RPMI8226 (cell line): ENCODE data around the gene RAD51B.
"Not testable (repeated sequence)": the region's sequence is repeated elsewhere in the genome, so short reads cannot be mapped to it uniquely, and the experiment has no call there.

Experiments
- DNase-seq: peaks from one replicate; pipeline ENCODE4 v3.0.0-alpha.2; 2015

RAD51B gene

DNA sequence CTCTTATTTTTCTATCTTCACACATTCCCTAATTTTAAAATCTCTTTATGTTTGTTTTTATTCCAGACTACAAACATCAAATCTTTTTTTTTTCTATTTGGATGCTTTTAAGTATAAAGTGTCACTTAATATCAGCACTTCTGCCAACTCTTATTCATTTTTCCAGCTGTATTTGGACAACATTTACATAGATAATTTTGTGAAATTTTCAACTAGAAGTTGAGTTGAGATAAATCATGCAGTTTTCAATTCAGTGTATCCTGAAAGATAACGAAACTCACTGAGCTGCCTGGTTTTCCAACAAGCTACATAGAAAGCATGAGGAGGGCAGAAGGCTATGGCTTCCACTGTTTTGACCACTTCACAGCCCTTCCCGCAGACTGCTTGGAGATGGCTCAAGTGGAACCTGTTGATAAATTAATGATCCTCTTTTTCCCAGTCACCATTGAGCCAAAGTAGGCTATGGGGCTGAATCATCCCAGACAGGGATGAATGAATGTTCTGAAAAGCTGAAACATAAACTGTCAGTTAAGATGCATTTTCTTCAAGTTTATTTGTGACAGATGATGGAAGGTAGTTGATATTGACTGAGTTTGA, 213.9 kb downstream of the RAD51B start:
- DNase-seq: no peak

DNA sequence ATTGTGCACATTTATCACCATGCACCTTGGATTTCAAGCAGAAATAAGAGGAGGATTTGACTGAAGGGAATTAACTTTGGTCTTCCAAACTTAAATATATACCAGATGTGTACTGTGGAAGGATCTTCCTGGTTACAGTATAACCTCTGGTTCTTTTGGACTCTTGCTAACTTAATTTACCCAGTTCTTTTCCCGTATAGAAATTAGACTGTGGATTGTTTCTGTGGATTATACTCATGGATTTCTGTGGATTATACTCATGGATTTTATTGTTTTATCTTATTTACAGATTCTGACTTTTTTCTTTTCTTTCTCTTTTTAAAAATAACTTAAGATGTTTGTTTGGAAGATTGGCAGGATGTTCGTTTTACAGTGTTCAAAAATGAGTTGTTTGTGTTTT, 215.3 kb downstream of the RAD51B start:
- no peak for DNase-seq

DNA sequence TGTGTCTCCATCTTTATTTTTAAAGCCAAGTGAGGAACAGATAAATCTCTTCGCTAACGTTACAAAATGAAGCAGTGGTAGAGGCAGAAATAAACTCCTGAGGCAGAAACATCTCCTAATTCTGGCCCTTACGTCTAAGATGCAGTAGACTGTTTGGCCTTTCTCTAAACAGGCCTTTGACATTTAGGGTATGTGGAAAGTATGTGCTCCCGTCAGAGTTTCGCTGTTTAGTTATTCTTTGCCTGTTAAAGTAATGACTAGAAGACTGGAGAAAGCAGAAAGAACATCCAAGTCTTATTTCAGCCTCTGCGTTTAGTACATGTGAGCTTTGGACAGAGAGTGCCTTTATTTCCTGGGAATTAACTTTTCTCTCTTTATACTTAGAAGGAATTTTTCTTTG, 216.6 kb downstream of the RAD51B start:
- no peak for DNase-seq

DNA sequence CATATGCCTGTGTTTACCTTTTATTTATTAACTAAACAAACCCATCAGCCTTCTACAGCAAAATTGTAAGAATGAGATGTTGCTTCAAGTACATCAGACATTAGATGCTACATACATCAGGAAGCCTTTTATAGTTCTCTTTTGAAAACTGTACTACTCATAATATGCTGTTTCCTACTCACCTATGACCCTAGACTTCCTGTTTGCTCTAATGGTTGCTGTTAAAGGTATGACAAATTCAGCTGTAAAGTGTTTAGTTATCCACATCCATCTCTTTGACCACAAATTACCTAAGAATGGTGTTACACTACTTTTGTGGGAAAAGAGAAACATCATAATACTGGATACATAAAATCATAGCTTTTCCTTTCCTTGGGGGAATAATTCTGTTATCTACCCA, 220.0 kb downstream of the RAD51B start:
- DNase-seq: no peak

DNA sequence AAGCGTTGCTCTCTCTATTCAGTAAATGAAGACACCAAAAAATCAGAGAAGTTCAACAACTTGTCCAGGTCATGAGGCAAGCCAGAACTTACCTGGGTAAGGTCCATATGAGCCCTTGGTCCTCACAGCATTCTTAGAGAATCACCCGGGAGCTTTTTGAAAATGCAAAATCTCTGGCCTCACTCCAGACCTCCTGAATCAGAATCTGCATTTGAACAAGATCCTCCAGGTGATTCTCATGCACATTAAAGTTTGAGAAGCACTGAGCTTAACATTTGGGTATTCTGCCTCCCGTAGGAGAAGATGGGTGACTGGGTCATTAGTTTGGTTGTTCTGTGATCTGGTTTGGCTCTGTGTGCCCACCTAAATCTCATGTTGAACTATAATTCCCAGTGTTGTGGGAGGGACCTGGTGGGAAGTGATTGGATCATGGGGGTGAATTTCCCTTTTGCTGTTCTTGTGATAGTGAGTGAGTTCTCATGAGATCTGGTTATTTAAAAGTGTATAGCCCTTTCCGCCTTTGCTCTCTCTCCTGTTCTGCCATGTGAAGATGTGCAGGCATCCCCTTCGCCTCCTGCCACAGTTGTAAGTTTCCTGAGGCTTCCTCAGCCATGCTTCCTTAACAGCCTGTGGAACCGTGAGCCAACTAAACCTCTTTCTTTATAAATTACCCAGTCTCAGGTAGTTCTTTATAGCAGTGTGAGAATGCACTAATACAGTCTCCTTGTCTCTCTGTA, 221.2 kb downstream of the RAD51B start:
- DNase-seq: no peak

DNA sequence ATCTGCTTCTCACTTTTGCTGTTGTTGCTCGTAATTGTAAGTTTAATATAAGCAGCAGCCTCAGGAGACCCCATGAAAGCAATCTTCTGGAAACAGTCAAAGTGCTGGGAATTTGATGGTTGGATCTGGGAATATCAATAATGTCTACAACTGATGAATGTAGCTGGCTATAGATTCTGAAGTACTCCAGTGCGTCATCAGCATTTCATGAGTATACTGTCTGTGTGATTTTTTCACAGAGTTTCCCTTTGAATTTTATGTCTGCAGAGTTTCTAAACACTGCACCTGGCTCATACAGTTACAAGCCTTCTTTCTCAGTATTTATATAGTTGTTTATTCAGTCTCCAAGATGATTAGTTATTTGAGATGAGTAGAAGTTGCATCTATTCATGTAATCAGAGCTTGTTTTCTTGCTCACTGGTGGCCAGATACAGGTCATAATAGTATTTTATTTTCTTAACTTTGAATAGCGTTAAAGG, 222.3 kb downstream of the RAD51B start:
- no peak for DNase-seq

DNA sequence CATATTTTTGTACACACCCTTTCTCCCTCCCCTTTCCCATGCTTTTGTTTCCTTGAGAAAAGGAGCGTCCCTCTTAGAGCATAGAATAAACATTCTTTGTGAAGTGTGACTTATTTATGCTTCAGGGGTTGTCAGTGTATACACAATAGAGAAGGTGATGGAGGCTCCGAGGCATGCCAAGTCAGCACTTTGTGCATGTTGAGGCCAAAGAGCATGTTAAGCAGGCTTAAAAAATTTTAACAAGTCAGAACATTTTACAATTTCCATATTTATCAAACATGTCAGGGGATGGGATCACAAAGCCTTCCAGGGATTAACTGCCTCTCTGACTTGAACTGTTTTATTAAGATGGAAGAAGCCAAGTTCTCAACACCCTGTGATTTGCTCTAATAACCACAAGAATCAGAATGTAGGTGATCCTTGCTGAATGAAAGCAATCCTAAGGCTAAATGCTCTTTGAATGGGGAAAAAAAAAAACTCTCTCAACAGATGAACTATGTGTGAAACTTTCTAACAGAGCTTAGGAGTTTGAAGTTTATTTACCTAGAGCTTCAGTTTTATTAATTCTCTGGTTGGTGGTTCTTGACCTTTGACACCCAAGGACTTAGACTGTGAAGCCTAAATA, 223.1 kb downstream of the RAD51B start:
- no peak for DNase-seq

DNA sequence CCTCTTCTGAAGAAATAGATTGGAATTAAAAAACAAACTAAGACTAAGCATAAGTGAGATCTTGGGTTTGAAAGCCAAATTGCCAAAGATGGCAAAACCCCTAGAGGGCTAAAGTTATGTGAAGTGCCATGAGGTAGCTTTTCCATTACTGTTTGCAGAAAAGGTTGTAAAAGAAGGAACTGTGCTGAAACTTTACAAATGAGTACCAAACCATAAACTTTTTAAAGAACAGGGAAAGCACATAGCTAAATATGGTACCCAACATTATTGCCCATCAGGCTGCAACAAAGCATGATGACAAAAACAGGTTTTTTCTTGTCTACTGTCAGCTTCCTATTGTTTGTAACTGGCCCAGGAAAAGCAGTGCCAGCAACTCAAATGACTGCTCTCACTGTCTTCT, 224.2 kb downstream of the RAD51B start:
- DNase-seq: no peak

DNA sequence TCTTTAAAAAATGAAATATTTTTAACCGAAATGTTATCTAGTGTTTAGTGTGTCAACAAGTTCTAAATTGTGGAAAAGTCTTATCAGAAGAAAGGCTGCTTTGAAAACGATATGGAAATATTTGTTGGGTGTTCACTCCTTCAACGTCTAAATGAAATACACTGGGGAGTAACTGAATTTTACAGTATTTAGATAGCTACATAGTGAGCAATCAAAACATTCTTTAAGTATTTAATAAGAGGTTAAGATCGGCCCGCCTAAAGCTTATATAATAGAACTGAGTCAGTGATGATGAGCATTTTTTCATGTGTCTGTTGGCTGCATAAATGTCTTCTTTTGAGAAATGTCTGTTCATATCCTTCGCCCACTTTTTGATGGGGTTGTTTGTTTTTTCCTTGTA, 228.3 kb downstream of the RAD51B start:
- DNase-seq: no peak

DNA sequence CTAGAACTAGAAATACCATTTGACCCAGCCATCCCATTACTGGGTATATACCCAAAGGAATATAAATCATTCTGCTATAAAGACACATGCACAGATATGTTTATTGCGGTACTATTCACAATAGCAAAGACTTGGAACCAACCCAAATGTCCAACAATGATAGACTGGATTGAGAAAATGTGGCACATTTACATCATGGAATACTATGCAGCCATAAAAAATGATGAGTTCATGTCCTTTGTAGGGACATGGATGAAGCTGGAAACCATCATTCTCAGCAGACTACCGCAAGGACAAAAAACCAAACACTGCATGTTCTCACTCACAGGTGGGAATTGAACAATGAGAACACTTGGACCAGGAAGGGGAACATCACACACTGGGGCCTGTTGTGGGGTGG, 229.2 kb downstream of the RAD51B start:
- not testable (repeated sequence) for DNase-seq

DNA sequence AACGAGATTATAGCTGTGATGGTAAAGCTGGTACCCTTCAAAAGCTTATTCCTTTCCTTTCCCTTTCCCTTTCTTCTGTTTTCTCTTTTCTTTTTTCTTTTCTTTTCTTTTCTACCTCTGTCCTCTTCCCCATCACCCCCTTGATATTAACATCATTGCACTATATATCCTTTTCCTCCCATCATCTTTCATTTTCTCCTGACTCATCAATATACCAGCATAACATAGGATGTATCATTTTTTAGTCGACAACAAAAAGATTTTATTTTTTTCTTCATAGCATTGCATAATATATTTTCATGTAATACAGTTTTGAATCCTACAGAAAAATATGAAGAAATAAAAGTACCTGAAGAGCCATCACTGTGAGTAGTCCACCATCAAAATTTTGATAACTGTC, 230.6 kb downstream of the RAD51B start:
- DNase-seq: no peak

DNA sequence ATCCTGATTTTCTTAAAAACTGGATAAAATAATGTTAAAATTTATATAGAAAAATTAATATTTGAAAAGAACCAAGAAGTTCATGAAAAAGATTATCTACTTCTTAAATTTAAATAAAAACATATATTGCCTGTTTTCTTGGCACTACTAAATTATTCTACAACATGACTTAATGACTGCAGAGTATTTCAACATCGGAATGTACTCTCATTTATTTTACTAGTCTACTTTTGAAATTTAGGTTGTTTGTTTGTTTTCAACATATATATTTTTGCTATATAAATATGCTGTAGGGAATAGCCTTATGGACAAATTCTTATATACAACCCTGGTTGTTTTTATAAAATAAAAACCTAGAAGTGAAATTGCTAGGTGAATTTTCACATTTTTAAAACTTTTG, 231.6 kb downstream of the RAD51B start:
- no peak for DNase-seq

DNA sequence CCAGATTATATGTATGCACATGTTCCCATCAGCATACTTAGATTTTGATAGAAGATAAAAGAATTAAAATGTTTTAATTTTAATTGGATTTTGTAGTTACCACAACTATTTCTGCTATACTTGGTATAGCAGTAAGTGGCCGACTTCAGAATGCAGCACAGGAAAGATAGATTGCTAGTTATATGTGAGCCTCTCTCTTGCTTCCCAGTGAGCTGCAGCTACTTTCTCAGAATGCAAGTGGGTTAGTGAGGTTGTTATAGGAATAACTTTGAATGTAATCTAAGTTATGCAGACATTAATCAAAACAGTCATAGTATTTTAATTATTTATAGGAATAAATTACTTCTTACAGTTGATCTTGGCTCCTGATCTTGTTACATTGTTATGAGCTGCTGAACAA, 240.6 kb downstream of the RAD51B start:
- DNase-seq: no peak

DNA sequence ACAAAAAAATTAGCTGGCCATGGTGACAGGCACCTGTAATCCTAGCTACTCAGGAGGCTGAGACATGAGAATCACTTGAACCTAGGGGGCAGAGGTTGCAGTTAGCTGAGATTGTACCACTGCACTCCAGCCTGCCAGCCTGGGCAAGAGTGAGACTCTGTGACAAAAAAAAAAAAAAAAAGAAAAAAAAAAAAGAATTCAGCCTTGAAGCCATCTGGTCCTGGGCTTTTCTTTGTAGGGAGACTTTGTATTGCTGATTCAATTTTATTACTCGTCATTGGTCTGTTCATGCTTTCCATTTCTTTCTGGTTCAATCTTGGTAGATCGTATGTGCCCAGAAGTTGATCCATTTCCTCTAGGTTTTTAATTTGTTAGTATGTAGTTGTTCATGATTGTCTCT, 243.1 kb downstream of the RAD51B start:
- DNase-seq: no peak

DNA sequence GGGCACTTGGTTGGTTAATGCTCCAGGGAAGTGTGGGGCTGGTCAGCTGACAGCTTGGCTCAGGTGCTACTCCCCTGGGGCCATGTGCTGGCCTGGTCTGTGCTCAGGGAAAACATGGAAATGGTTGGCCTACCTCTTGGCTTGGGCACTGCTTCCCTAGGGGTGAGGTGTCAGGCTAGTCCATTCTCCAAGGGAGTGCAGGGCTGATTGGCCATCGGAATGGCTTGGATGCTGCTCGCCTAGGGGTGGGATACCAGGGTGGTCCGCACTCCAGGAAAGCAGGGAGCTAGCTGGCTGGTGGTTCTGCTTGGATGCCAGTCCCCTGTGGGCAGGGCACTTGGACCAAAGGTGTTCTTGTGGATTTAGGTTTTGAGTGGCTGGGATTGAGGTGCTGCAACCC, 245.7 kb downstream of the RAD51B start:
- DNase-seq: no peak

DNA sequence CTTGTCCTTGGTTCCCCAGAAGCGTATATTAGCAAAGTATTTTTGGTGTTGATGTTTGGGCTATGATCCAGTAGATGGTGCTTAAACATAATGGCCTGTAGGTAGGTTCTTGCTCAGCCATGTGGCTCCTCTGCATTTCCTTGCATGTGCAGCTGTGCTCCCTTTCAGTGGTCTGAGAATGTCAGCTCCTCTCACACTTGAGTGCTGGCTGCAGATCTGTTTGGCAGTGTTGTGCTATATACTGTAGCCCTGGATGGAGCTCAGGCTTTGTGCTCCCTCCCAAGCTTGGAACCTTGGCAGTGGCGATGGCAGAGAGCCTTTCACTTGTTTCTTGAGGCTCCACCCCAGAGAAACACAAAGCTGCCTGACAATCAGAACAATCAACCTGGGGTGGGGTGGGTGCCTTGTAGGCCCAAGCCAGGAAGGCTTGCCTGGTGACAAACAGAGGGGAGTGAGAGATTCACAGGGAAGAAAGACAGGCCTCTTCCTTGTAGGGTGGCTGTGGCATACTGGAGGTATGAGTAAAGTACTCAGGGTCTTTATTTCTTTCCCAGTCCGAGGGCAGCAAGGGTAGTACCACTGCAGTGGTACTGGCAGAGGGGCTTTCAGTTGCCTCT, 255.3 kb downstream of the RAD51B start:
- DNase-seq: no peak

DNA sequence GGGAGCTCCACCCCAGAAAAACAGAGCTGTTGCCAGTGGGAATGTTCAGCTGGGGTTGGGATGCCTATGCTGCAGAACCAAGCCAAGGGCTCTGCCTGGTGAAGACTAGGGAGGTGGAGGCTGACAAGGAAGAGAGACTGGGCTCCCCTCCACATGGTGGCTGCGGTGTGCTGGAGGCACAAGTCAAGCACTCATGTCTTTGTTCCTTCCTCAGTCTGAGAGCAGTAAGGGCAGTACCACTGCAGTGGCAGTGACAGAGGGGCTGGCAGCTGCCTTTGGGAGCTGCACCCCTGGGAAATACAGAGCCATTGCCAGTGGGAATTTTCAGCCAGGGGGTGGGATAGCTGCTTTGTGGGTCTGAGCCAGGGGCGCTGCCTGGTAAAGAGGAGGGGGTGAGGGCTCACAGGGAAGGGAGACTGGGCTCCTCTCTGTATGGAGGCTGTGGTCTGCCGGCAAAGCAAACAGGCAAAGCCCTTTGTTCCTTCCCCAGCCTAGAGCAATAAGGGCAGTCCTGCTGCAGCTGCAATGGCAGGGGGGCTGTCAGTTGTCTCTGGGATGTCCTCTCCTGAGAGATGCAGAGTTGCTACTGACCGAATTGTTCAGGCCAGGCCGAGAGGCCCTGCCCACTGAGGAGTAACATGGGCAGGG, 255.9 kb downstream of the RAD51B start:
- no peak for DNase-seq

DNA sequence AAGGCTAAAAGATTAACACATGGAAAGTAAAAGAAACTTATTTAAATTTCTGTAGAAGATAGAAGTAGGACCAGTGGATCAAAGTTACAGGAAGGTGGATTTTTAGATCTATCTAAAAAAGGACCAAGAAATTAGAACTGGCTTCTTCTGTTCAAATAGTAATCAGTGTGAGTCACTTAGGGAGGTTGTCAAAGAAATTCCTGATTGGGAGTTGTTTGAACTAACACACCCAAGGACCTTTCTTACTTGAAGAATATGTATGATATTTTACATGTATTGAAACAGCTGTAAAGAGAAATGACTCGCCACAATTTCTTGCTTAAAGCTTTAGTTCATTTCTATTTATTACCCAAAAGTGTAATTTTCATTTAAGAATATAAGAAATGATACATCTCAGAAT, 256.9 kb downstream of the RAD51B start:
- no peak for DNase-seq

DNA sequence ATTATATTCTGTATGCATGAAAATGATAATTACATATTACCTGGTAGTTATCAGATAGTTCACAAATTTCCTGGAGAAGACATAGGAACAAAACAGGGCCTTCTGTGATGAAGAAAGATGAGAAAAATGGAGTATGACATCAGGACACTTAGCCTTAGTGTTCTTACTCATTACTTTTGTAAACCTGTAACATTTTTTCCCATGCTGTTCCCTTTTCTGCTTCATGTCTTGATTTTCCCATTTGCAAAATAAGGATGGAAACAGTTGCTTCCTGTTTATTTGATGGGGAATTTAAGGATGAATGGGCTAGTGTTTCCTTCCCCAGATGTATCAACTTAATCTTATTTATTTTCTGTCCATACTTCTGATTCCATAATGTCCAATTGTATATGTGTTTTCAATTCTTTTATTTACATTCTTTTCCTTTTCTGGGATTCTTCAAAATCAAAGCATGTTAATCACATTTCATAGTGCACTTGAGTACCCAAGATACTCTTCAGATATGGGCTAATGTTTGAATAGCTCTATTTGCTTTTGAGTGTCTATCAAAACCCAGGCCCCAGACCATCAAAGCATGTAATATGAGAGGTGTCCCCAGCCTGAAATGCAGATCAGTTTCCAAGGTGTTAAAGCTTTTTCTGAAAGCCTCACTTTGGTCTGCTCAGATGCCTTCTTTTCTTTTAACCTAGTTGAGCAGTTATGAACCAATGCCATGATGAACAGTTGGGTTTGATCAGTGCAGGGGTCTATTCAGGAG, 260.5 kb downstream of the RAD51B start:
- no peak for DNase-seq

DNA sequence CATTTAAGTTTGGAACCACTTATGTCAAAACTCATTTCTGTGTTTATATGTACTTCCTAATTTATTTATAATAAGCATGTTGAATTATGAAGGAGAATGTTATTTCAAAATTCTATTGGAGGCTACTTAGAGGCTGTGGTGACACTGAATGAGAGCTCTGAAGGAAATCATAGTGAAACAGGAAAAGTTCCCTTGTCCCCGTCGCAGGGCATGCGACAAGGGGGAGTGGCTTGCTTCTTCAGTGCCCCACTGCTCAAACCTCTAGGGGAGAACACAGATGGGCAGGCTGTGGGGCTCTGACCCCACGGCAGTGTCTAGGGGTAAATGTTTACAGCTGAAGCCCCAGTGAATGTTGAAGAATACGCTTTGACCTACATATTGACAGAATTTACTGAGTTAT, 261.9 kb downstream of the RAD51B start:
- DNase-seq: no peak

DNA sequence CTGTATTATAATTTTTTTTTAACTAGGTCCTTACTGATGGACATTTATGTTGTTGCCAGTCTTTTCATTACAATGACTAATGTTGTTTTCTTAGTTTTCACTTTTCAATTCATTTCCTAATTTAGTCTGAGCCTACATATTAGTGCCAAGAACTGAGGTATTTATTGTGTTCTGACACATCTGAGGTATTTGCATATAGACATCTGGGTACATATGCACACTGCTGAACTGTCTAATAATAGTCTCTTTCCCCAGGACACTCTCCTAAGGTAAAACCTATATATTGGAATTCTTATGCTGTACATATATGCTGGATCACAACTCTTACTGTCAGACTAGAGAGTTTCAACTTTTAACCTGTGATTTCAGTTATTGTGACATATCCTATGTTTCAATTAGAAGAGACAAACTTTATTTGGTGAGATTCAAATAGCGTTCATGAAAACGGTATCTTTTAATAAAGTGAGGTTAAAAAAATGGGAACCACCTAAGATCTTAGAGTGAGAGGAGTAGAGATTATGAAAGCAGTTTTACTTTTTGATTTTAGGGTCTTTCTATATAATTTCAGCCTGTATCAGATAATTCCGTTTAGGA, 263.2 kb downstream of the RAD51B start:
- DNase-seq: no peak

DNA sequence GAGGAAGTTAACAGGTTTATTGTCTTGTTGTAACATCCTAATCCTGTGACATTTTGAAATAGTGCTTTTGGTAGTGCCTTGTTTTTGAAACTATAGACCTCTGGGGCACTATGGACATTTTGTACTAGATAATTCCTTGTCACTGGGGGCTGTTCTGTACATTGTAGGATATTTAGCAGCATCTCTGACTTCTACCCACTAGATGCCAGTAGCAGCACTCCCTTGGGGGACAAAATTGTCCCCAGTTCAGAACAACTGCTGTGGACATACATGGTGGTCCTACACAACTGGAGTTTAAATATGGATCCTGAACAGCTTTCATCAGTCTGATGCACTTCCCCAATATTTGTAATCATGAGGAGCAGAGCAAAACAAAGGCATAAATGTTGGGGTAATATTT, 264.7 kb downstream of the RAD51B start:
- no peak for DNase-seq
